ENCODE results near the gene SLC7A6OS.

GRCh38 chr16:68351463-68351862, 40.7 kb upstream of the SLC7A6OS start:
- TF ChIP-seq CTCF (IDR thresholded peaks at IDR 0.05), result no peak
- TF ChIP-seq ZFX (IDR thresholded peaks at IDR 0.05; ENCODE audit: borderline replicate concordance), result no peak

Measured in 22Rv1 (cell line).